SHP77 treated with DMSO at 0.1 percent for 48 hours (cell line): ENCODE measurements around the gene GARIN5A.
"Not testable (repeated sequence)": the region's sequence is repeated elsewhere in the genome, so short reads cannot be mapped to it uniquely, and the experiment has no call there.

Experiments used
- DNase-seq: peaks from one replicate; lab custom pipeline; 2025; lab: John Stamatoyannopoulos, UW

Gene GARIN5A

GRCh38 chr19:50464348-50464747 lies 12.3 kb downstream of the GARIN5A start:
- no peak for DNase-seq

- DNase-seq, result no peak
These were observed 13.7 kb downstream of the GARIN5A start for GRCh38 chr19:50462970-50463369.

- peak; percentile 38 for DNase-seq
These were observed 15.4 kb downstream of the GARIN5A start for GRCh38 chr19:50461066-50461875.

DNA sequence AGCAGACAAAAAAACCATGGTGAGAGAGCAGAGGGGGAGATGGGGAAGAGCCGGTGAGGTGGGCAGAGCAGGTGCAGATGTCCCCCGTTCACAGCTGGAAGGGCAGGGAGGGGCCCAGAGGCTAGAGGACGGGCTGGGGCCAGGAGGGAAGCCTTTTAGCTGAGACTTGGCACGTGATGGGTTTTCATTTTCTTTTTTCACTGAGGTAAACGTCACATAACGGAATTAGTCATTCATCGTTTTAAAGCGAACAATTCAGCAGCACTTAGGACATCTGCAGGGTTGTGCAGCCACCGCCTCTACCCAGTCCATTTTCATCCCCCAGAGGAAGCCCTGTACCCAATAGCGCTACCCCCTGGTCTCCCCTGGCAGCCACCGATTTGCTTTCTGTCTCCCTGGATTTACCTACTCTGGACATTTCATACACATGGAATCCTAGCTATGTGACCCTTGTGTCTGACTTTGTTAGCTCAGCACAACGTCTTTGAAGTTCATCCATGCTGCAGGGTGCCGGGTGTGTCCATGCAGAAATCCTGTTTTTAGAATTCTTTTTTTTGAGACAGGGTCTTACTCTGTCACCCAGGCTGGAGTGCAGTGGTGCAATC lies 16.4 kb downstream of the GARIN5A start:
- DNase-seq, result no peak

- no peak for DNase-seq
These were observed 17.0 kb downstream of the GARIN5A start for GRCh38 chr19:50459638-50460037.

DNA sequence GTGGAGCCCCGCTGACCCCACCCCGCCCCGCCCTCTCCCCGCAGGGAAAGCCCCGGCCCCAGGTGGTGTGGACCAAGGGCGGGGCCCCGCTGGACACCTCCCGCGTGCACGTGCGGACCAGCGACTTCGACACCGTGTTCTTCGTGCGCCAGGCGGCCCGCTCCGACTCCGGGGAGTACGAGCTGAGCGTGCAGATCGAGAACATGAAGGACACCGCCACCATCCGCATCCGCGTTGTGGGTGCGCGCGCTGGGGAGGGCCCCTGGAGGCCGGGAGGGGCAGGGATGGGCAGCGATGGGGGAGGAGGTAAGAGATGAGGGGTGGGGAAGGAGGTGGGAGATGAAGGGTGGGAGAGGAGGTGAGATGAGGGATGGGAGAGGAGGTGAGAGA lies 17.6 kb downstream of the GARIN5A start:
- no peak for DNase-seq

DNA sequence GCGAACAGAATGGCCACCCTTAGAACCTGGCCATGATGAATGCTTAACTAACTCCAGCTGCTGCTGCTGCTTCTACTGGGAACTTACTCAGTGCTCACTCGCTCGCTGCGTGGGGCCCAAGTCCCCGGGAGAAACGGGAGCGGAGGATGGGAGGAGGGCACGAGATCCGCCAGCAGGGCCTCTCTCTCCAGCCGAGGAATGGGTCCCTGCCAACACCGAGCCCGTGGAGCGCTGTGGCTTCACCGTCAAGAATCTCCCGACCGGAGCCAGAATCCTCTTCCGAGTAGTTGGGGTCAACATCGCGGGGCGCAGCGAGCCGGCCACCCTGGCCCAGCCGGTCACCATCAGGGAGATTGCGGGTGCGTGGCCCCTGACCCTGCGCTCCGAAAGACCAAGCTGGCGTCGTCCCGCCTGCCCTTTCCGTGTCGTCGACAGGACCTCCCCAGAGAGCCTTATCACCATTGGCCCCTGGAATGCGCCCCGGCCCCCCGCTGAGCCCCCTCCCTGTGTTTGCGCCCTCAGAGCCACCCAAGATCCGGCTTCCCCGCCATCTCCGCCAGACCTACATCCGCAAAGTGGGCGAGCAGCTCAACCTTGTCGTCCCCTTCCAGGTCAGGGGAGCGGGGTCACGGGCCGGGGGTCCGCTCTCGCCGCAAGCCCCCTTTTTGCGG lies 18.1 kb downstream of the GARIN5A start:
- DNase-seq, result no peak

- DNase-seq, result no peak
These were observed 19.3 kb downstream of the GARIN5A start for GRCh38 chr19:50457300-50457699.

DNA sequence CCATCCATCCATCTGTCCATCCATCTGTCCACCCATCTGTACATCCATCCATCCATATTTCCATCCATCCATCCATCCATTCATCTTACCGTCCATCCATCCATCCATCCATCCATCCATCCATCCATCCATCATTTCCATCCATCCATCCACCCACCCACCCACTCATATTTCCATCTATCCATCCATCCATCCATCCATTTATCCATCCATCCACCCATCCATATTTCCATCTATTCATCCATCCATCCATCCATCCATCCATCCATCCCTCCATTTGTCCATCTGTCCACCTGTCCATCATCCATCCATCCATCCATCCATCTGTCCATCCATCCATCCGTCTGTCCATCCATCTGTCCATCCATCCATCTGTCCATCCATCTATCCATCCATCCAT lies 20.7 kb downstream of the GARIN5A start:
- no peak for DNase-seq

DNA sequence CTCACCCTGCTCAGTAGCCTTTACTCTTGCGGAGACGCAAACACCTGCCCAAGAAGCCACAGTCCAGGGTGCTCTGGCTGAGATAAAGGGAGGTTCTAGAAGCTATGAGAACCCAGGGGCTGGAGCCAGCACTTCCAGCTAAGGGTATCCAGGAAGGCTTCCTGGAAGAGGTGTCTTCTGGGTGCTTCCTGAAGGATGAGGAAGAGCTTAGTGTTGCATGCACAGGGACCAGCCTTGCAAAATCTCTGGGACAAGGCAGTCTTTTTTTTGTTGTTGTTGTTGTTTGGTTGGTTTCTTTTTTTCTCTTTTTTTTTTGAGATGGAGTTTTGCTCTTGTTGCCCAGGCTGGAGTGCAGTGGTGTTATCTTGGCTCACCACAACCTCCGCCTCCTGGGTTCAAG lies 23.4 kb downstream of the GARIN5A start:
- no peak for DNase-seq

DNA sequence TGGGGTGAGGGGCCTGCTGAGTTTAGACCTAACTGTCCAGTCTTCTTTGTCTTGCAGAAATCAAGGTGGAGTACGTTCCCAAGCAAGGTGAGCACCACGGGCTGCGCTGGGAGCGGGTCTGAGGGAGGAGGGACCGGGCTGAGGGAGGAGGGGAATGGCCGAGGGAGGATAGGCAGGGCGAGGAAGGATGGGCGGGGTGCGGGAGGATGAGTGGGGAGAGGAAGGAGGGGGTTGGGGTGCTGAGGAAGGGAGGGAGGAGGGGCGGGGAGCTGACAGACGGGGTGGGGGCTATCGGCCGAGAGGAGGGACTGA lies 25.5 kb downstream of the GARIN5A start:
- DNase-seq, result no peak

DNA sequence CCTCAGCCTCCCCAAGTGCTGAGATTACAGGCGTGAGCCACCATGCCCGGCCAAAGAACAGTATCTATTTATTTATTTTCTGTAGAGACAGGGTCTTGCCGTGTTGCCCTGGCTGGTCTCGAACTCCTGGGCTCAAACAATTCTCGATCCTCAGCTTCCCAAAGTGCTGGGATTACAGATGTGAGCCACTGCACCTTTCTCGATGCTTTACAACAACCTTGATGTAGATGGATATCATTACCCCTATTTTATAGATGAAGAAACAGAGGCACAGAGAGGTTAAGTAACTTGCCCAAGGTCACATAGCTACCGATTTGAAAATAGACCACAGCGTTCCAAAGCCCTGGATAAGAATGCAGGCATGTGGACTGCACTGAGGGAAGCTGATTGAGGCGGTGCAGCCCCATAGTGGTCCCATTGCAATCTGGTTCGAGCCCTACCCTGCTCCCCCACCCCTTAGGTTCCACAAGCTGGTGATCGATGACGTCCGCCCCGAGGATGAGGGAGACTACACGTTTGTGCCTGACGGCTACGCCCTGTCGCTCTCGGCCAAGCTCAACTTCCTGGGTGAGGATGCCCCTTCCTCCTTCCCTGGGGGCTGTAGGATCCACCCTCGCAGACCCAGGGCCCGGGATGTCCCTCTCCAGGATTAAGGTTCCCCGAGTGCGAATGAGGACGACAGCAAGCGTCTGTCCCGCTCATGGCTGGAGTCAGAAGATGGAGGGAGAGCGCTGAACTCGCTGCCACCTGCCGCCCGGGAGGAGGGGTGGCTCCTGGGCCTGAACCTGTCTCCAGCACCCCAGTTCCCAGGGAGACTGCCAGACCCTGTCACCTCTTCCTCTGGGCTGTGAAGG lies 26.1 kb downstream of the GARIN5A start:
- DNase-seq, result no peak

DNA sequence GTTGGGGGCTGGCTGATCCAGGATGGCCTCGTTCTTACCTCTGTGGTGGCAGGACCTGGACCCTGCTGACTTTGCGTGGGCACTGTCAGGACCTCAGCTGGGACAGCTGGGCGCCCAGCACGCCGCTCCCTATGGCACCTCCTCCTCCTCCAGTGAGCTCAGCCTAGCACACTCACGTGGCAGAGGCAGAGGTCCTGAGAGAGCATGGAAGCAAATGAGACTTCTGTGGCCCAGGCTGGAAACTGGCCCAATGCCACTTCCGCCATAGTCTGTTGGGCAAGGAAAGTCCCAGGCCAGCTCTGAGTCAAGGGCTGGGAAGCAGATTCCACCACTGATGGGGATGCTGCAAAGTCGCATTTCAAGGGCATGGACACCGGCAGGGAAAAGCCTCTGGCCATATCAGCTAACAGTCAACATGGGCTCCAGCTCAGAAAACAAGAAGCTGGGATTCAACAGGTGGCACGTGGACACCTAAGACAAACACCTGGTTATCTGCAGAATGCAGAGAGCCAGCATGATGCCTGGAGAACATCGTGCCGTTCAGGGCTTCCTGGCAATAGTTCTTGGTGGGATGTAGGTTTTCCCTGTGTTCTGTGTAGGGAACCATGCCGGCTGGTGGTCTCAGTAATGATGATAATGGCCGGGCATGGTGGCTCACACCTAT lies 27.3 kb downstream of the GARIN5A start:
- DNase-seq, result no peak

- DNase-seq, result no peak
These were observed 28.9 kb downstream of the GARIN5A start for GRCh38 chr19:50447750-50448149.

DNA sequence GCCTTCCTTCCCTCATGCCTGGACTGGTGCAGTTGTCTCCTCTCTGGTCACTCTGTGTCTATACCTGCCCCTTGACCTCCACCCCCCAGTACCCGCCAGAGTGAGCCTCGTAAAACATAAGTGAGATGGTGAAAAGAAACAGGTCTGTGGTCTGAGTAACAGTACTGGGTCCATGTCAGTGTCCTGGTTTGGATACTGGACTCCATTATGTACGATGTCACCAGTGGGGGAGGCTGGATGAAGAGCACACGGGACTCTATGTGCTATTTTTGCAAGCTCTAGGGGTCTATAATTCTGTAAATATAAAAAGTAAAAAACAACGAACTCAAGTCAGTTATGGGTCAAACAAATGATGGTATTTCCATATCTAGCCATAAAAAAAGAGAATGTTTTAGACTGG lies 29.6 kb downstream of the GARIN5A start:
- no peak for DNase-seq

DNA sequence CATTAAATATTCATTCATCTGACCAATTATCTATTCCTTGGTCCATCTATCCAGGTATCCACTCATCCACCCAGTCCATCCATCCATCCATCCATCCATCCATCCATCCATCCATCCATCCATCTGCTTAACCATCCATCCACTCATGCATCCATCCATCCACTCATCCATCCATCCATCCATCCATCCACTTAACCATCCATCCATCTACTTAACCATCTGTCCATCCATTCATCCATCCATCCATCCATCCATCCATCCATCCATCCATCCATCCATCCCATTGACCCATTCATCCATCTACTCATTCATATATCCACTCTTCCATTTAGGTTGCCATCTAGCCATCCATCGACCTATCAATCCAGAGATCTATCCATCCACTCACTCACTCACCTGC lies 32.6 kb downstream of the GARIN5A start:
- DNase-seq, result no peak

GRCh38 chr19:50439130-50439529 lies 37.5 kb downstream of the GARIN5A start:
- not testable (repeated sequence) for DNase-seq

DNA sequence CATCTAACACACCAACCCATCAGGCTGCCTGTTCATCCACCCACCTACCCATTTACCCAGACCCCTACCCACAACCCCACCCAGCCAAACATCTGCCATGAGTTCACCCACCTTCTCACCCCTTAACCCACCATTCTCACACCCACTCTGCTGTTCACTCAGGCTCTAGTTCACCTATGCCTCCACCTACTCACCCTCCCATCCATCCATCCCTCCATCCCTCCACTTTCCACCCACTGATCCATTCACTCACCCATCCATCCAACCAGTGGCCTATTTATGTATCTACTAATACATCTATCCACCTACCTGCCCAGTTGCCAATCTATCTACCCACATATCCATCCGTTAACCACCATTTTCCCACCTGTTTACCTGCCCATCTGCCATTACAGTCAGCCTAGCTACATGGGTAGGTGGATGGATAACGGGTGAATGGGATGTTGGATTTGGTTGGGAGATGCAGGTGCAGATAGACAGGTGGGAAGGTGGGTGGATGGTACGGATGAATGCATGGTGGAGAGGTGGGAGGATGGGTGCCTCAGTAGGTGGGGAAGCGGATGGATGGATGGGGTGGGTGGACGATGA lies 38.7 kb downstream of the GARIN5A start:
- DNase-seq, result no peak

DNA sequence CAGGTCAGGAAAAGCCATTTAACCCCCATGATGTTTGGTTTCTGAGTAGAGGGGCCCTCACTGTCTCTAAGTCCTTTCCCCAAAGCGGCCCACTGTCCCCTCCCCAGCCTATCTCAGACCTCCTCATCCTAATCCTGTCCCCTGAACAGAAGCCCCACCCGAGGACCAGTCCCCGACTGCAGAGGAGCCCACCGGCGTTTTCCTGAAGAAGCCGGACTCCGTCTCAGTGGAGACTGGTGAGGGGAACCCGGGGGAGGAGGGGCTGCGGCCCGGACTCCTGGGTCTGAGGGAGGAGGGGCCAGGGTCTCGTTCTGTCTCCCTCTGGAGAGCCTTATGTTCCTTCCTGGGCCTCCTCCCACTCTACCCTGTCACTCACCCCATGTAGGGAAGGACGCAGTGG lies 41.0 kb downstream of the GARIN5A start:
- no peak for DNase-seq

DNA sequence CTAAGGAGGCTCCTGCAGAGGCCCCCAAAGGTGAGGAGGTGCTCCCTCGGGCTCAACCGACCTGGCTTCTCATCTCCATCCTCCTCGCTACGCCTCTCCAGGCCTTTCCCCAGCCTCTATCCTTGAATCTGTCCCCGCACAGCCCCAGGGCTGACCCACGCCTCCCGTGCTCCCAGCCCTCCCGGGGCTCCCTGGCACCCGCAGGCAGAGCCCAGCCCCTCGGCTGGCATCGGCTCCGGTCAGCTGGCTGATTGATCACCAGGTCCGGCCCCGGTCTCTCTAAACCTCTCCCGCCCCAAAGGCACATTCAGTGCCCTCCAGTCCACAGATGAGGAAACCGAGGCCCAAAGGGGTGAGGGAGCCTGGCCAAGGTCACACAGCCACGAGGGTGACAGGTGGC lies 41.4 kb downstream of the GARIN5A start:
- DNase-seq, result no peak

DNA sequence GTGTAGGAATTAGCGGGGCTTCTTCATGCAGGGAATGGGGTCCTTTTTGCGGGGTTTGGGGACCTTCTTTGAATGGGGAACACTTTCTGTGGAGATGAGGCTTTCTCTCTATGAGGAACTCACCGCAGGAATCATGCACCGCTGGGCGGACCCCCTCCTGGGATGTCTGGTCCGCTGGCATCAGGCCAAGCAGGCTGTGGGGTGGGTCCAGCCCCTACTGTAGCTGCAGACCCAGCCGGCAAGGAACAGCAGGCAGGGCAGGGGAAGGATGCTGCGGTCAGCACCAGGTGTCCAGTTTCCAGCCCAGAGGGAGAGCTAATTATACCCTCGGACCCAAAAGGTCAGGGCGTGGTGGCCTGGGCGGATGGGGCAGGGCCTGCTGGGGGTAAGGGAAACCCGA lies 42.1 kb downstream of the GARIN5A start:
- DNase-seq, result no peak
